ENCODE measurements around the gene ACSM6. TPM values are rescaled to one million over a fixed set of nuclear protein-coding genes. Genes with fewer than 3 reads are reported as not detected.

The ACSM6 gene, protein sequence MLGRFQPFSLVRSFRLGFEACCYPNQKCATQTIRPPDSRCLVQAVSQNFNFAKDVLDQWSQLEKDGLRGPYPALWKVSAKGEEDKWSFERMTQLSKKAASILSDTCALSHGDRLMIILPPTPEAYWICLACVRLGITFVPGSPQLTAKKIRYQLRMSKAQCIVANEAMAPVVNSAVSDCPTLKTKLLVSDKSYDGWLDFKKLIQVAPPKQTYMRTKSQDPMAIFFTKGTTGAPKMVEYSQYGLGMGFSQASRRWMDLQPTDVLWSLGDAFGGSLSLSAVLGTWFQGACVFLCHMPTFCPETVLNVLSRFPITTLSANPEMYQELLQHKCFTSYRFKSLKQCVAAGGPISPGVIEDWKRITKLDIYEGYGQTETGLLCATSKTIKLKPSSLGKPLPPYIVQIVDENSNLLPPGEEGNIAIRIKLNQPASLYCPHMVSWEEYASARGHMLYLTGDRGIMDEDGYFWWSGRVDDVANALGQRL
- under 1 TPM in 1 of 4 donors, not detected in 3; 0.07 TPM for polyA plus RNA-seq
- long read RNA-seq, donor 1: 0 reads
- long read RNA-seq, donor 2: 0 reads
- long read RNA-seq, donor 3: 0 reads
- long read RNA-seq, donor 4: 0 reads
- long read RNA-seq, donor 5: 0 reads
- long read RNA-seq, donor 6: 0 reads
- long read RNA-seq, donor 7: 0 reads
- long read RNA-seq, donor 8: 0 reads
- long read RNA-seq, donor 9: 0 reads
- long read RNA-seq, donor 10: 0 reads

- no peaks in the 10 kb centered on the region for H3K9me3 ChIP-seq (ENCODE audit: control insufficient read depth in 2 of 2, insufficient read depth in 1 of 2, low read depth in 1 of 2, low read length in 1 of 2)
- no peak for FAIRE-seq
Measured at GRCh38 chr10:95193944-95194343, at the start of gene ACSM6. ACSM6 (plus strand) TSS chr10:95194238; CDS start chr10:95194486, 248 bp downstream.

GRCh38 chr10:95168694-95169093 lies 25.3 kb upstream of the ACSM6 start:
- H3K4me3 ChIP-seq (ENCODE audit: low read depth in 1 of 3, low read length in 3 of 3): no peak overlapping the region

More at GRCh38 chr10:95193944-95194343, at the start of gene ACSM6:
- no peaks in the 10 kb centered on the region for H3K4me1 ChIP-seq (ENCODE audit: control insufficient read depth in 3 of 3, insufficient read depth in 2 of 3, low read depth in 1 of 3, low read length in 2 of 3)
- no peak within 1 kb of the TSS for H3K4me3 ChIP-seq (ENCODE audit: low read depth in 1 of 3, low read length in 3 of 3)
- H3K27ac ChIP-seq (ENCODE audit: low read depth in 1 of 3, low read length in 2 of 3): no peak within 1 kb of the TSS
- WGBS, 3 donors: 30 to 70% (median 45%) methylated on average over 1 of the region's 1 CpG
- DNase-seq: no peak
- no peaks in the 10 kb centered on the region for H3K27me3 ChIP-seq (ENCODE audit: control insufficient read depth in 3 of 3, insufficient read depth in 3 of 3, low read length in 3 of 3)
- no peaks in the 10 kb centered on the region for H3K36me3 ChIP-seq (ENCODE audit: control insufficient read depth in 3 of 3, insufficient read depth in 2 of 3, low read depth in 1 of 3, low read length in 3 of 3)

DNA sequence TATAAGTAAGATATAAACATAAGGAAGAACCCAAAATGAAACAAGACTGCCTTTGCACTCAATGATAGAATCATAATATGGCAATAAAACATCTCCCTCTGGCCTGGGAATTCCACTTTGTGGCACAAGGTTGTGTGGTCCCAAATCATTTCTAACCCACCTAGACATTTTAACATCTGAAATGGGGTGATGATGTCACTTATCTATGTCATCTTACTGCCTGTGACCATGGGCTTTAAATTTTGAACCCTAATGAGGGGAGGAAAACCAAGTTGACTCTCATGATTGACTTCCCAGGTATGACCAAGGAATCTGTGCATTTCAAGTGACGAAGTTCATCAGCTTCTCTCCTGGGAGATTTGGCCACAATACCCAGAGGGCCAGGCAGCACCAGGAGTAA lies 24.5 kb upstream of the ACSM6 start:
- H3K27ac ChIP-seq (ENCODE audit: low read depth in 1 of 3, low read length in 2 of 3): no peak overlapping the region
- H3K4me3 ChIP-seq (ENCODE audit: low read depth in 1 of 3, low read length in 3 of 3): no peak overlapping the region
- no peaks in the 10 kb centered on the region for H3K27me3 ChIP-seq (ENCODE audit: control insufficient read depth in 3 of 3, insufficient read depth in 3 of 3, low read length in 3 of 3)
- H3K9me3 ChIP-seq (ENCODE audit: control insufficient read depth in 2 of 2, insufficient read depth in 1 of 2, low read depth in 1 of 2, low read length in 1 of 2): no peaks in the 10 kb centered on the region
- peaks cover 0 to 3% (median 0%) of the 10 kb centered on the region in 3 donors for H3K36me3 ChIP-seq (ENCODE audit: control insufficient read depth in 3 of 3, insufficient read depth in 2 of 3, low read depth in 1 of 3, low read length in 3 of 3)
- DNase-seq: no peak
- WGBS, 3 donors: 91 to 97% (median 95%) methylated on average over 1 of the region's 1 CpG
- no peaks in the 10 kb centered on the region for H3K4me1 ChIP-seq (ENCODE audit: control insufficient read depth in 3 of 3, insufficient read depth in 2 of 3, low read depth in 1 of 3, low read length in 2 of 3)
- no peak for FAIRE-seq

More at GRCh38 chr10:95168694-95169093, 25.3 kb upstream of the ACSM6 start:
- no peak for DNase-seq
- H3K9me3 ChIP-seq (ENCODE audit: control insufficient read depth in 2 of 2, insufficient read depth in 1 of 2, low read depth in 1 of 2, low read length in 1 of 2): no peaks in the 10 kb centered on the region
- peaks cover 0 to 3% (median 0%) of the 10 kb centered on the region in 3 donors for H3K36me3 ChIP-seq (ENCODE audit: control insufficient read depth in 3 of 3, insufficient read depth in 2 of 3, low read depth in 1 of 3, low read length in 3 of 3)
- no peak for FAIRE-seq
- no peak overlapping the region for H3K27ac ChIP-seq (ENCODE audit: low read depth in 1 of 3, low read length in 2 of 3)
- H3K4me1 ChIP-seq (ENCODE audit: control insufficient read depth in 3 of 3, insufficient read depth in 2 of 3, low read depth in 1 of 3, low read length in 2 of 3): no peaks in the 10 kb centered on the region
- 86 to 93% (median 90%) methylated on average over 4 of the region's 4 CpGs for WGBS, 3 donors
- no peaks in the 10 kb centered on the region for H3K27me3 ChIP-seq (ENCODE audit: control insufficient read depth in 3 of 3, insufficient read depth in 3 of 3, low read length in 3 of 3)

DNA sequence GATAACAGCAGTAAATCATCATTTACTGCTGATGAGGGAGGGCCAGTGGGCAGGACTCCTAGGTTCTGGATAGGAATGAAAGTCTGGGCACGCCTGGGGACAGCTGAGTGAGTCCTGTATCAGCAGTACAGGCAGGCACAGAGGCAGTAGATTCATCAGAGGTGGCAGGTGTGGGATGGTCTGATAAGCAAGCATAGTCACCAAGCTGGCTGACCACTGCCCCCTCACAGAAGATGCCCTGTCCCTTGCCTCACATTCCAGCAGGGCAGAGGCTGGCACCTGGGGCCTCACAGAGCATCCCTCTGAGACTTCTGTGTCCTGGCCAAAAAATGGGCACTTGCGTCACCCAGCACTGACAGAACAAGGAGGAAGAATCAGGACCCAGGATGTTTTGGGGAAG lies 23.2 kb upstream of the ACSM6 start:
- DNase-seq: no peak
- no peak for FAIRE-seq
- H3K4me3 ChIP-seq (ENCODE audit: low read depth in 1 of 3, low read length in 3 of 3): no peak overlapping the region
- H3K27me3 ChIP-seq (ENCODE audit: control insufficient read depth in 3 of 3, insufficient read depth in 3 of 3, low read length in 3 of 3): no peaks in the 10 kb centered on the region
- WGBS, 3 donors: 43 to 74% (median 58%) methylated on average over 2 of the region's 2 CpGs
- no peaks in the 10 kb centered on the region for H3K4me1 ChIP-seq (ENCODE audit: control insufficient read depth in 3 of 3, insufficient read depth in 2 of 3, low read depth in 1 of 3, low read length in 2 of 3)
- H3K36me3 ChIP-seq (ENCODE audit: control insufficient read depth in 3 of 3, insufficient read depth in 2 of 3, low read depth in 1 of 3, low read length in 3 of 3): peaks cover 0 to 3% (median 0%) of the 10 kb centered on the region in 3 donors
- peaks cover 0 to under 1% of the 10 kb centered on the region in 2 donors for H3K9me3 ChIP-seq (ENCODE audit: control insufficient read depth in 2 of 2, insufficient read depth in 1 of 2, low read depth in 1 of 2, low read length in 1 of 2)
- no peak overlapping the region for H3K27ac ChIP-seq (ENCODE audit: low read depth in 1 of 3, low read length in 2 of 3)

DNA sequence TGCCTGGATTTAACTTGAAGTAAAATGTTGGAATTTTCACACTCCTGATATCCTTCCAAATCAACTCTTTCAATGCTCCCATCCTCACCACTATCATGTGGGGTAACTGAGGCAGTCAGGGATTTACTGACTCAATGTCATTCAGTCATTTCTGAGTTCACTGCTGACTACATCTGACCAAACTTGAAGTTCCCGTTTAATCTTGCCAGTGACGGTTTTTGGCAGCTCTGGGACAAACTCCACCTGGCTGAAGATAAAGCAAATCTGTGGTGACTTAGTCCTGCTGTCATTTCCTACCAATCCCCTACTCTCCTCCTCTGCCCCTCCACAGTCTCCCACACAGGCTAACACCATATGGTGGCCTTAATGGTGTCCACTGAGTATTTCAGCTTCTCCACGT lies 22.7 kb upstream of the ACSM6 start:
- H3K9me3 ChIP-seq (ENCODE audit: control insufficient read depth in 2 of 2, insufficient read depth in 1 of 2, low read depth in 1 of 2, low read length in 1 of 2): peaks cover 0 to 6% of the 10 kb centered on the region in 2 donors
- peaks cover 0 to 3% (median 0%) of the 10 kb centered on the region in 3 donors for H3K36me3 ChIP-seq (ENCODE audit: control insufficient read depth in 3 of 3, insufficient read depth in 2 of 3, low read depth in 1 of 3, low read length in 3 of 3)
- no peak overlapping the region for H3K27ac ChIP-seq (ENCODE audit: low read depth in 1 of 3, low read length in 2 of 3)
- no peaks in the 10 kb centered on the region for H3K27me3 ChIP-seq (ENCODE audit: control insufficient read depth in 3 of 3, insufficient read depth in 3 of 3, low read length in 3 of 3)
- H3K4me3 ChIP-seq (ENCODE audit: low read depth in 1 of 3, low read length in 3 of 3): no peak overlapping the region
- H3K4me1 ChIP-seq (ENCODE audit: control insufficient read depth in 3 of 3, insufficient read depth in 2 of 3, low read depth in 1 of 3, low read length in 2 of 3): no peaks in the 10 kb centered on the region
- DNase-seq: no peak
- WGBS, 3 donors: 43 to 67% (median 51%) methylated on average over 3 of the region's 3 CpGs
- FAIRE-seq: no peak

GRCh38 chr10:95172851-95173250 lies 21.2 kb upstream of the ACSM6 start:
- WGBS, 3 donors: 90 to 100% (median 100%) methylated on average over 1 of the region's 1 CpG
- Histone ChIP-seq H3K27ac (ENCODE audit: low read depth in 1 of 3, low read length in 2 of 3) (no peak overlapping the region), H3K36me3 (ENCODE audit: control insufficient read depth in 3 of 3, insufficient read depth in 2 of 3, low read depth in 1 of 3, low read length in 3 of 3) (peaks cover 0 to 3% (median 0%) of the 10 kb centered on the region in 3 donors), H3K9me3 (ENCODE audit: control insufficient read depth in 2 of 2, insufficient read depth in 1 of 2, low read depth in 1 of 2, low read length in 1 of 2) (peaks cover 0 to 10% of the 10 kb centered on the region in 2 donors), H3K4me3 (ENCODE audit: low read depth in 1 of 3, low read length in 3 of 3) (no peak overlapping the region), H3K27me3 (ENCODE audit: control insufficient read depth in 3 of 3, insufficient read depth in 3 of 3, low read length in 3 of 3) (no peaks in the 10 kb centered on the region), H3K4me1 (ENCODE audit: control insufficient read depth in 3 of 3, insufficient read depth in 2 of 3, low read depth in 1 of 3, low read length in 2 of 3) (no peaks in the 10 kb centered on the region)
- FAIRE-seq: no peak
- no peak for DNase-seq

DNA sequence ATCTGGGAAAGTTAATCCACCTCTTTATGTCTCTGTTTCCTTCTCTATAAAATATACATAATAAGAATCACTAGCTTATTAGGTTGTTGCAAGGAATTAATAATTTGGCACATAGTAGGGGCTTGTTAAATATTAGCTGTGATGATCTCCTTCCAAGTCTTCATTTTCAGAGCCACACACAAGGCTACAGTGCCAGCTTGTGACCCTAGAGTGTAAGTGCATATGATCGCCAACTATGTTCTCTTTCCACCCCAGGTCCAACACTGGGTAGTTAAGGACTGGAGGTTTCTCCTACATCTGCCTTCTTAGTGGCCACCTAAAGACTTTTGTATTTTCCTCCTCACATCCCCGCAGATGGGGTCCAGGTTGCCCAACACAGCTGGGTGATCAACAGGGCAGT lies 17.9 kb upstream of the ACSM6 start:
- no peak for FAIRE-seq
- 92 to 100% (median 97%) methylated on average over 2 of the region's 2 CpGs for WGBS, 3 donors
- no peaks in the 10 kb centered on the region for H3K27me3 ChIP-seq (ENCODE audit: control insufficient read depth in 3 of 3, insufficient read depth in 3 of 3, low read length in 3 of 3)
- DNase-seq: no peak
- no peak overlapping the region for H3K4me3 ChIP-seq (ENCODE audit: low read depth in 1 of 3, low read length in 3 of 3)
- H3K9me3 ChIP-seq (ENCODE audit: control insufficient read depth in 2 of 2, insufficient read depth in 1 of 2, low read depth in 1 of 2, low read length in 1 of 2): peaks cover 0 to 10% of the 10 kb centered on the region in 2 donors
- H3K4me1 ChIP-seq (ENCODE audit: control insufficient read depth in 3 of 3, insufficient read depth in 2 of 3, low read depth in 1 of 3, low read length in 2 of 3): no peaks in the 10 kb centered on the region
- no peaks in the 10 kb centered on the region for H3K36me3 ChIP-seq (ENCODE audit: control insufficient read depth in 3 of 3, insufficient read depth in 2 of 3, low read depth in 1 of 3, low read length in 3 of 3)
- no peak overlapping the region for H3K27ac ChIP-seq (ENCODE audit: low read depth in 1 of 3, low read length in 2 of 3)

DNA sequence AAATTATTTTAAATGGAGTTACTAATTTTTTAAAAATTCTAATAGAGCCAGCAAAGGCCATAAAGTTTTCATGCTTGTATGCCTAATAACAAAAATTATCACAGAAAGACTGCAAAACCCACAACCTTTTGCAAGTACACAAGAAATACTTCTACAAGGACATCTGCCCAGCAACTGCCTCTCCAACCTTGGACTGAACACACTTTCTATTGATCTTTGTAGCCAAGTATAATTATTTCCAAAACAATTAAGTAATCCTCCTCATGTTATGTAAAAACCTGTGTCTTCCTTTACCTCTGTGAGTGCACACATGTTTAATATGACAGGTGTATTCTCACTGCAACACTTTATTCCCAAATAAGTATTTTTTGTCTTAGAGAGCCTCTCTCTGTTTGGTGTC lies 16.6 kb upstream of the ACSM6 start:
- Histone ChIP-seq H3K27ac (ENCODE audit: low read depth in 1 of 3, low read length in 2 of 3) (no peak overlapping the region), H3K4me1 (ENCODE audit: control insufficient read depth in 3 of 3, insufficient read depth in 2 of 3, low read depth in 1 of 3, low read length in 2 of 3) (peaks cover 0 to under 1% (median 0%) of the 10 kb centered on the region in 3 donors), H3K27me3 (ENCODE audit: control insufficient read depth in 3 of 3, insufficient read depth in 3 of 3, low read length in 3 of 3) (no peaks in the 10 kb centered on the region), H3K36me3 (ENCODE audit: control insufficient read depth in 3 of 3, insufficient read depth in 2 of 3, low read depth in 1 of 3, low read length in 3 of 3) (no peaks in the 10 kb centered on the region), H3K4me3 (ENCODE audit: low read depth in 1 of 3, low read length in 3 of 3) (no peak overlapping the region), H3K9me3 (ENCODE audit: control insufficient read depth in 2 of 2, insufficient read depth in 1 of 2, low read depth in 1 of 2, low read length in 1 of 2) (peaks cover 0 to 10% of the 10 kb centered on the region in 2 donors)
- FAIRE-seq (no peak), DNase-seq (no peak)
